NOMO-1 treated with dmso at 0.1 percent for 144 hours (cell line): ENCODE measurements around the gene GPR141.

Source experiments
- DNase-seq: peaks from one replicate; lab custom pipeline; 2025; ENCODE audit not compliant: unreplicated experiment; lab: John Stamatoyannopoulos, UW

GPR141 gene

GRCh38 chr7:37775921-37776320 lies 92.4 kb downstream of the GPR141 start:
- DNase-seq: no peak

- DNase-seq: no peak
Observed at GRCh38 chr7:37781156-37781555, 97.6 kb downstream of the GPR141 start.

- no peak for DNase-seq
Observed at GRCh38 chr7:37782166-37782565, 98.6 kb downstream of the GPR141 start.

GRCh38 chr7:37784015-37784414 lies 100.4 kb downstream of the GPR141 start:
- DNase-seq: no peak

GRCh38 chr7:37786741-37787569 lies 103.4 kb downstream of the GPR141 start:
- DNase-seq: peak; percentile 83
